Measurements from ENCODE around the gene NDFIP1.

The NDFIP1 gene

GRCh38 chr5:142095035-142095434 lies 13.5 kb upstream of the NDFIP1 start:
- peak; percentile 46 for DNase-seq

DNA sequence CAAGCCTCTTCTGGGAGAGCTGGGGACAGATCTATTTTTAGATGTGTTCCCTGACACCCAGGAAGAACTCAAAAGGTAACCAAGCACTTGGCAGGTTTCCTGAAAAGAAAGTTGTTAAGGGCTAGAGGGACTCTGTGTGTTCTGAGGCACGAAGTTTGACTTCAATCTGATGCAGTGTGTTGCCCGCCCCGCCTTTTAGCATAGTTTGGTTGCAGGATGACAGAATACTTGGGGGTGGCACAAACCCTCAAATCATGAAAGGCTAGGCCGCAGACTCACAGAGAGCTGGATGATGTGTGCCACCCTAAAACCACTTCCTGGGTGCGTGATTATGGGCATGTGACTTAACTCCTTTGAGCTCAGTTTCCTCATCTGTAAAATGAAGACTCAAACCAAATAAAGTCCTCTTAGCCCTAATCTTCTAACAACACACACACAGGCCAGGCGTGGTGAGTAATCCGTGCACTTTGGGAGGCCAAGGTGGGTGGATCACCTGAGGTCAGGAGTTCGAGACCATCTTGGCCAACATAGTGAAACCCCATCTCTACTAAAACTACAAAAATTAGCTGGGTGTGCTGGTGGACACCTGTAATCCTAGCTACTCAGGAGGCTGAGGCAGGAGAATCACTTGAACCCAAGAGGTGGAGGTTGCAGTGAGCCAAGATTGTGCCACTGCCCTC lies 12.8 kb upstream of the NDFIP1 start:
- DNase-seq: peak; percentile 87

GRCh38 chr5:142096382-142096781 lies 12.2 kb upstream of the NDFIP1 start:
- no peak for DNase-seq

DNA sequence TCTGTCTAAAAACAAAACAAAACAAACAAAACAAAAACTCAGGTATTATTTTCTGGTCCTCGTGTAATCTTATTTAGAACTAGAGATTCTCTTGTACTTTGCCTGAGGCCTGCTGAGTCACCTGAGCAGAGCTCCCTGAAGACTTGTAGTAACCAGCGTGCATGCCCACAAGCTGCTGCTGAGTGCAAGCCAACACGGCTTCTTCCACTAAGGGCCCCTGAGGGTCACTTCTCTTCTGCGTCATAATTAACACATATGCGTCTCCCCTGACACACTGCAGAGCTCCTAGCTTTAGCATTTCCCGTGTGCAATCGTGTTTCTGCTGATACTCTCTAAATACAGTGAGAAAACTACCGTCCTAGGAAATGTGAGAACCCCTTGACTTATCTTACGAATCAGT lies 10.9 kb upstream of the NDFIP1 start:
- DNase-seq: no peak

DNA sequence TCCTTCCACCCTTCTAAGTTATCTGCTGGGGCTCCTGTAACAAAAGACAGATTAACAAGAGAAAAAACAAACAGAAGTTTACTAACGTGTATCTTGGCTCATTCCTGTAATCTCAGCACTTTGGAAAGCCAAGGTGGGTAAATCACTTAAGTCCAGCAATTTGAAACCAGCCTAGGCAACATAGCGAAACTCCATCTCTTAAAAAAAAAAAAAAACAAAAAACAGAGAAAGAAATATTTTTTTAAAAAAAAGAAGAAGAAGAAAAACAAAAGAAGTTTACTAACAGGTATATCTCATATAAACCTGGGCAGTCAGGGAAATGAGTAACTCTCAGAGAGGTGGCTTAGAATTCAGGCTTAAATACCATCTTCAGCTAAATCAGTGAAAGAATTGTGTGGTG lies 10.3 kb upstream of the NDFIP1 start:
- DNase-seq: no peak

DNA sequence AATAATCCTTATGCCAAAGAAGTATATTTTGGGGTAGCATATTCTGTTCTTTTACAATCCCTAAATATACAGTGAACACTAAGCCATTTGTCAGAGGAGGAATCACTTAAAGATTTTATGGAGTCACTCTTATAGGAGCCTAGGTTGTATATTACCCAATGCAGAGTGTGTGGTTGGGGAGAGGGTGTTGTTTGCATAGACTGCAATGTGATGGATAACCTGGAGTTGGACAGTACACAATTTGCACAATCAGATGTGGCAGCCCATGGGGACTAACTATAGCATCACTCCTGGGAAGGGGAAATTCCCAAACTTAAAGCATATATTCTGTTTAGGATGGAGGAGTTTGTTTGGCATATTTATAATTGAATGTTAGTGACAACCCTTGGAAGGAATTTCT lies 9.6 kb upstream of the NDFIP1 start:
- DNase-seq: no peak

DNA sequence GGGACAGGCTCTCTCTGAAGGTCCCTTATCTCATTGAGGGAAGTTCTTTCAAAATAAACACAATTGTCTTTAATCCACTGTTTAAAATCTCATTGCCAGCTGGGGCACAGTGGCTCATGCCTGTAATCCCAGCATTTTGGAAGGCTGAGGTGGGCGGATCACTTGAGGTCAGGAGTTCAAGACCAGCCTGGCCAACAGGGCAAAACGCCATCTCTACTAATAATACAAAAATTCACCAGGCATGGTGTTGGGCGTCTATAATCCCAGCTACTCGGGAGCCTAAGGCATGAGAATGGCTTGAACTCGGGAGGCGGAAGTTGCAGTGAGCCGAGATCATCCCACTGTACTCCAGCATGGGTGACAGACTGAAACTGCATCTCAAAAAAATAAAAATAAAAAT lies 8.3 kb upstream of the NDFIP1 start:
- DNase-seq: no peak

- DNase-seq: no peak
These were observed 5.4 kb upstream of the NDFIP1 start for GRCh38 chr5:142102980-142103740.

DNA sequence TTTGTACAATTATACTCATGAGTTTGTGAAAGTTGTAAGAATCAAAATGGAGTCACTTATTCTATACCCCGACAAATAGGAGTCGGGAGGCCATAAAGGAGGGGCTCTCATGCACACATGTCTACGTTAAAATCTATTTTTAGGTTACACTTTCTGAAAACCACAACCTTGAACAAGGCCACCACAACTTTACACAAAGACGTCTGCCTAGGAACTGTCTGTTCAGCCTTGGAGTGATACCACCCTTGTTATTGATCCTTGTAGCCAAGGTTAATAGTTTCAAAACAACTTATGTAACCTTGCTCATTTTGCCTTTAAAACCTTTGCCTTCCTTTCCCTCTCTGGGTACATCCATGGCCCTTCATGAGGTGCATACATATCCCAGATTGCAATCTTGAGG lies 4.1 kb upstream of the NDFIP1 start:
- peak; percentile 75 for DNase-seq

GRCh38 chr5:142106061-142106460 lies 2.5 kb upstream of the NDFIP1 start:
- no peak for DNase-seq

DNA sequence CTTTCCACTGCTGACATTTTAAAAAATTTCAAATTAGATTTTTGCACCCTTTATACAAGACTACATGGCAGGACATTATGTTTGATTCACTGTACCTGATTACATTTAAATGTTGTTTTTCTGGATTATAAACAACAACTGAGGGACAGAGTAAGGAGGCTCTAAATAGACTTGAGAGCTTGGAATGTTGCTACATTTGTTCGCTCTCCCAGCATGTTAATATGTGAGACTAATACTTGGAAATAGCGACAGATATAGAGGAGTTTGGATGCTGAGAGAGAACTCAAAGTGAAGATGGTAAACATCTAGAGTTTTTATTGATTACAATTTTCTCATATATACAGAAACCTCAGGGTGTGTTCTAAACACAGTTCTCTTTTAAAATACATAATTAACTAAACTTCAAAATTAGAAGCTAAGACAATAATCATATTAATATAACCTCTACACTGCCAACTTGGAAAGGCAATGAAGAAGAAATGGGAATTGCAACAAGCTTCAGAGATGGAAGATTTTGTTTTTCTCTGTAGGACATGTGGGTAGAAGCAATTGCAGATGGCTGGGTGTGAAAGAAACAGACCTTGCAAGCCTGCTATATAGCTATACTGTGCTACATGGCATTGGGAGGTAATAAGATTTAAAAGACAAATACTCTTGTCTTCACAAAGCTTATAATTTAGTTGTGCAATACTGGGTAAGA lies 1.4 kb upstream of the NDFIP1 start:
- no peak for DNase-seq

DNA sequence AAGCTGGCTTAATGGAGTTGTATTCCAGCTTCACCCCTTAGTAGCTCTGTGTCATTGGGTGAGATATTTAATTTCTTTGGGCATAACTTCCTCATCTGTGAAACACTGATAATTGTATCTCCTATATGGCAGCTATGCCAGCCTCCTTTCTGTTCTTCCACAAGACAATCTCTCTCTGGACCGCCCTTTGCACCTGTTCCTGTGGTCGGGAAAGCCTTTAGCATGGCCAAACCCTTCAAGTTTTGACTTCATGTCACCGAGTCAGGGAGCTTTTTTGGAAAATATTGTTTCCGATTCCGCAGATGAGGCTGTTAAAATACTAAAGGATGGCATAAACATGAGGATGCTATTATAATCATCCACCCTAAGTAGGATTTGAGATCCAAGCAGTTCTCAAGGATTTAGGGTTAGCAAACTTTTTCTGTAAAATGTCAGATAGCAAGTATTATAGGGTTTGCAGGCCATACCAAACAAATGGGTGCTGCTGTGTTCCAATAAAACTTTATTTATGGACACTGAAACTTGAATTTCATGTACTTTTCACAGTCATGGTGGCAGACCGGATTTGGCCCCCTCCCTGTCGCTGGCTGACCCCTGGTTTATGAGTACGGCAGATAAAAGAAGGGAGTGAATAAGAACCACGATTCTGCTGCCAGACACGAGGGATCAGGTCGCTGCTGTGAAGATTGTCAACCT lies 695 bp upstream of the NDFIP1 start:
- no peak for DNase-seq

- peak; percentile 58 for DNase-seq
These were observed 909 bp downstream of the NDFIP1 start for GRCh38 chr5:142109331-142110045.

- DNase-seq: peak; percentile 28
These were observed 1.5 kb downstream of the NDFIP1 start for GRCh38 chr5:142110046-142110531.

DNA sequence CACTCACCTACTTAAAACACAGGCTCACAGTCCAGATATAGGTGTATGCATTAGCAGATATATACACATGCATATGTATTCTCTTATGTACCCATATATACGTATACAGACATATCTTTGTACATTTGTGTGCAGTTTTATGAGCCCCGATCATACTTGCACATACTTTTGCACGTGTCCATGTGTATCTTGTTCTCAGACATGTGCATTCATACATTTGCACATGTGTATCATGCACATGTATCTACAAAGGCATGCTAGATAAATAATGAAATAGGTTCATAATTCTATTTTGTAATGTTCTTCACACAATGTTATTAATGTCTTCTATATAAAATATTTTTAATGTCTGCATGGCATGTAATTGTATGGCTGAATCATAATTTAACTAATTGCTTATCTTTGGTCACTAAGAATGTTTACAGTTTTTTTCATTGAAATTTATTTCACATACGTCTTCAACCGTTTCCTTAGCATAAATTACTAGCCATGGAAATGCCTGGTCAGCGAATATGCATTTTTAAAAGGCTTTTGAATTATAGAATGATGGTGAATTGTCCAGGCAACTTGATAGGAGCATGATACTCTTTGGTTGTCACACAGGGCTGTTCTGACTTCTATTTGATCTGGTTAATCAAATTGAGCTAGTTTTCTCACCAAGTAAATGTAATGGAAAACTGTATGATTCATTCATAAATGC lies 2.6 kb downstream of the NDFIP1 start:
- no peak for DNase-seq

- DNase-seq: no peak
These were observed 6.1 kb downstream of the NDFIP1 start for GRCh38 chr5:142114687-142115086.

DNA sequence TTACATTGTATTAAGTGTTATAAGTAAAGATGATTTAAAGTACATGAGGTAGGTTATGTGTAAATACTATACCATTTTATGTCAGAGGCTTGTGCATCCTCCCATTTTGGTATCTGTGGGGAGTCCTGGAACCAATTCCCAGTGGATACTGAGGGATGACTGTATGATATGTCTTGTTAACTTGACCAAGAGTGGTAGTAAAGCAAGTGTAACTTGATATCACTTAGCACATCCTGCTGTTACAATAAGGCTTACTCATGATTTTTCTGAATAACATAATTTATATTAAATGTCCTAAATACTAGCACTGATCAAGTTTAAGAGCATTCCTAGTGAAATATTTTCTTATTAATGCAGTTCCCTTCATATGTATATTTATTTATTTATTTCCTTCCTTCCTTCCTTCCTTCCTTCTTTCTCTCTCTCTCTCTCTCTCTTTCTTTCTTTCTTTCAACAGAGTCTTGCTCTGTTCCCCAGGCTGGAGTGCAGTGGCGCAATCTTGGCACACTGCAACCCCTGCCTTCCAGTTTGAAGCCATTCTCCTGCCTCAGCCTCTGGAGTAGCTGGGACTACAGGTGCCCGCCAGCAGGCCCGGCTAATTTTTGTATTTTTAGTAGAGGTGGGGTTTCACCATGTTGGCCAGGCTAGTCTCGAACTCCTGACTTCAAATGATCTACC lies 7.5 kb downstream of the NDFIP1 start:
- no peak for DNase-seq

DNA sequence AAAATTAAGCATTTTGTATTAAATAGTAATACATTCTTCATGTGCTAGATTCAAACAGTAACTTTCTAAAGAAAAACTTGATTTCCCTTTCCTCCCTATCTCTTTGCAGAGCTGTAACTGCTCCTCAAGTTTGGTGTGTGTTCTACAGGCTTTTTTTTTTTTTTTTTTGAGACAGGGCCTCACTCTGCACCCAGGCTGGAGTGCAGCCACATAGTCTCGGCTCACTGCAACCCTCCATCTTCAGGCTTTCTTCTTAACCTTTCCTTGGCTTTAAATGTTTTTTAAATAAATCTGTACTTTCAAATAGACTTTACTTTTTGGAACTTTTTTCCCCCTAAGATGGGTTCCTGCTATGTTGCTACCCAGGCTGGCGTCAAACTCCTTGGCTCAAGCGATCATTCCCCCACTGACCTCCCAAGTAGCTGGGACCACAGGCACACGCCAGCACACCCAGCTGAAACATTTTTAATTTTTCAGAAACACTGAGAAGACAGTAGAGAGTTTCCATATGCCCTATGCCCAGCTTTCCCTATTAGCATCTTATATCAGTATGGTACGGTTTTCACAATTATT lies 9.1 kb downstream of the NDFIP1 start:
- DNase-seq: no peak

DNA sequence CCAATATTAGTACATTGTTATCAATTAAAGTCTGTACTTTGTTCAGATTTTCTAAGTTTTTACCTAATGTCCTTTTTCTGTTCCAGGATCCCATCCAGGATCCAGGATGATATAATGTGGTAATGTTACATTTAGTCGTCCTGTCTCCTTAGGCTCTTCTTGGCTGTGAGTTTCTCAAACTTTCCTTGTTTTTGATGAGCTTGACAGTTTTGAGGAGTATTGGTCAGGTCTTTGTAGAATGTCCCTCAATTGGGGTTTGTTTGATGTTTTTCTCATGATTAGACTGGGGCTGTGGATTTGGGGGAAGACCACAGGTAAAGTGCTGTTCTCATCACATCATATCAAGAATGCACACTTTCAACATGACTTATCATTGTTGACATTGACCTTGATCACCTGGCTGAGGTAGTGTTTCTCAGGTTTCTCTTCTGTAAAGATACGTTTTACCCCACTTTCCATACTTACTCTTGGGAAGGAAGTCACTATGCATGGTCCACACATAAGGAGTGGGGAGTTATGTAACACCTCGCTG lies 9.6 kb downstream of the NDFIP1 start:
- DNase-seq: no peak

DNA sequence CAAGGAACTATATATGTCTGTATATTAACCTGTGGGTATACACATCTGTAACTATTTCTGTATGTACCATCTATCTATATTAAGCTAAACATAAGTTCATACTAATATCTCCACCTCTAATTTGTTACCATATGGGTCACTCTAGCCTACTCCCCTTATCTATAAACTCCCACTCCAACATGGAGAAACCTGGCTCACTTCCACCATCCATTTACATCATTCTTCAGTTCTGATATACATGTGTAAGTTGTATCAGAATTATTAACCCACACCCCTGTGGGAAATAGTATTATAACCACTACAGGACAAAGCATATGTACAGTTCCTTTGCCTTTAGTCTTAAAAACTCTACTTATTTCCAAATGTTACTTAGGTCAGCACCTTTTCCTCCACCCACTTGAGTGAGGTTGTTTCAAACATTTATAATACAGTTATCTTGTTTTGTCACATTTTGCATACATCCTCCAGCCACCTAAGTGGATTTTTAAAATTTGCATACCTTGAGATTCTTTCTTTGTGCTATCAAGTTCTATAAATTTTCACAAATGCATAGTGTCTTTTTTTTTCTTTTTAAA lies 10.6 kb downstream of the NDFIP1 start:
- DNase-seq: no peak
